DND-41 (cell line): ENCODE measurements around the gene PCDHA8.

ENCODE experiments used
- EZH2 ChIP-seq: IDR thresholded peaks from 3 replicates; pipeline ENCODE4 v1.6.1; 2012; ENCODE audit warnings: borderline replicate concordance, low read depth, mild to moderate bottlenecking, moderate library complexity, low read length, inconsistent platforms; ENCODE audit not compliant: severe bottlenecking
- TF ChIP-seq, protein P1 (sequence below): IDR thresholded peaks from 2 replicates; pipeline ENCODE4 v1.5.1; 2012; ENCODE audit warnings: borderline replicate concordance, low read length, moderate library complexity, mild to moderate bottlenecking; ENCODE audit not compliant: poor library complexity, severe bottlenecking; ENCODE audit errors: extremely low read depth

DNA sequence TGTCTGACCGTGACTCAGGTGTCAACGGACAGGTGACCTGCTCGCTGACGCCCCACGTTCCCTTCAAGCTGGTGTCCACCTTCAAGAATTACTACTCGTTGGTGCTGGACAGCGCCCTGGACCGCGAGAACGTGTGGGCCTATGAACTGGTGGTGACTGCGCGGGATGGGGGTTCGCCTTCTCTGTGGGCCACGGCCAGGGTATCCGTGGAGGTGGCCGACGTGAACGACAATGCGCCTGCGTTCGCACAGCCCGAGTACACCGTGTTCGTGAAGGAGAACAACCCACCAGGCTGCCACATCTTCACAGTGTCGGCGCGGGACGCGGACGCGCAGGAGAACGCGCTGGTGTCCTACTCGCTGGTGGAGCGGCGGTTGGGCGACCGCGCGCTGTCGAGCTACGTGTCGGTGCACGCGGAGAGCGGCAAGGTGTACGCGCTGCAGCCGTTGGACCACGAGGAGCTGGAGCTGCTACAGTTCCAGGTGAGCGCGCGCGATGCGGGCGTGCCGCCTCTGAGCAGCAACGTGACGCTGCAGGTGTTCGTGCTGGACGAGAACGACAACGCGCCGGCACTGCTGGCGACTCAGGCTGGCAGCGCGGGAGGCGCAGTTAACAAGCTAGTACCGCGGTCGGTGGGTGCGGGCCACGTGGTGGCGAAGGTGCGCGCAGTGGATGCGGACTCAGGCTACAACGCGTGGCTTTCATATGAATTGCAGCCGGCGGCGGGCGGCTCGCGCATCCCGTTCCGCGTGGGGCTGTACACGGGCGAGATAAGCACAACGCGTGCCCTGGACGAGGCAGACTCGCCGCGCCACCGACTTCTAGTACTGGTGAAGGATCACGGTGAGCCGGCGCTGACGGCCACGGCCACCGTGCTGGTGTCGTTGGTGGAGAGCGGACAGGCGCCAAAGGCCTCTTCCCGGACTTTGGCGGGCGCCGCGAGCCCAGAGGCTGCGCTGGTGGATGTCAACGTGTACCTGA is 29.5 kb downstream of the PCDHA8 start:
- TF ChIP-seq, protein P1, sequence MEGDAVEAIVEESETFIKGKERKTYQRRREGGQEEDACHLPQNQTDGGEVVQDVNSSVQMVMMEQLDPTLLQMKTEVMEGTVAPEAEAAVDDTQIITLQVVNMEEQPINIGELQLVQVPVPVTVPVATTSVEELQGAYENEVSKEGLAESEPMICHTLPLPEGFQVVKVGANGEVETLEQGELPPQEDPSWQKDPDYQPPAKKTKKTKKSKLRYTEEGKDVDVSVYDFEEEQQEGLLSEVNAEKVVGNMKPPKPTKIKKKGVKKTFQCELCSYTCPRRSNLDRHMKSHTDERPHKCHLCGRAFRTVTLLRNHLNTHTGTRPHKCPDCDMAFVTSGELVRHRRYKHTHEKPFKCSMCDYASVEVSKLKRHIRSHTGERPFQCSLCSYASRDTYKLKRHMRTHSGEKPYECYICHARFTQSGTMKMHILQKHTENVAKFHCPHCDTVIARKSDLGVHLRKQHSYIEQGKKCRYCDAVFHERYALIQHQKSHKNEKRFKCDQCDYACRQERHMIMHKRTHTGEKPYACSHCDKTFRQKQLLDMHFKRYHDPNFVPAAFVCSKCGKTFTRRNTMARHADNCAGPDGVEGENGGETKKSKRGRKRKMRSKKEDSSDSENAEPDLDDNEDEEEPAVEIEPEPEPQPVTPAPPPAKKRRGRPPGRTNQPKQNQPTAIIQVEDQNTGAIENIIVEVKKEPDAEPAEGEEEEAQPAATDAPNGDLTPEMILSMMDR = no peak
- TF ChIP-seq EZH2 = no peak
